Naive B cell (primary cell): ENCODE data around the gene DGKA. TPM values are rescaled to one million over a fixed set of nuclear protein-coding genes. Genes with fewer than 3 reads are reported as not detected.
A peak's percentile ranks its signal among the peaks of the same experiment; 100 is the strongest.
"Not testable (repeated sequence)": the region's sequence is repeated elsewhere in the genome, so short reads cannot be mapped to it uniquely, and the experiment has no call there.

Experiments
- ATAC-seq, 2 donors: fragments of 150-1000 bp; cut with Tn5 transposase; 2 replicates each; pipeline ENCODE4 v1.10.0; 2021; ENCODE audit warnings: low read depth in 2 of 2, mild to moderate bottlenecking in 2 of 2, moderate library complexity in 2 of 2
- DNase-seq: peaks from one replicate; pipeline ENCODE4 v3.0.0; 2022
- H3K27ac Mint-ChIP-seq, 6 donors: one replicate each; pipeline ENCODE4 v1.8.0; 2020 to 2022; ENCODE audit warnings: mild to moderate bottlenecking in 6 of 6, mixed read lengths in 6 of 6, moderate library complexity in 5 of 6, inconsistent platforms in 2 of 6
- H3K27me3 Mint-ChIP-seq, 3 donors: one replicate each; pipeline ENCODE4 v1.8.0; 2021 to 2022; ENCODE audit warnings: mixed read lengths in 3 of 3, mild to moderate bottlenecking in 1 of 3
- H3K36me3 Mint-ChIP-seq, 2 donors: one replicate each; pipeline ENCODE4 v1.8.0; 2020 to 2022; ENCODE audit warnings: mixed read lengths in 2 of 2, inconsistent platforms in 1 of 2, mild to moderate bottlenecking in 1 of 2
- H3K4me1 Mint-ChIP-seq, 3 donors: one replicate each; pipeline ENCODE4 v1.8.0; 2020 to 2022; ENCODE audit warnings: mixed read lengths in 3 of 3, inconsistent platforms in 1 of 3, mild to moderate bottlenecking in 1 of 3, moderate library complexity in 1 of 3
- H3K4me3 Mint-ChIP-seq, 8 donors: one replicate each; pipeline ENCODE4 v1.8.0; 2020 to 2022; ENCODE audit warnings: mild to moderate bottlenecking in 8 of 8, mixed read lengths in 8 of 8, moderate library complexity in 8 of 8, inconsistent platforms in 2 of 8
- H3K9me3 Mint-ChIP-seq, 7 donors: one replicate each; pipeline ENCODE4 v1.8.0; 2020 to 2022; ENCODE audit warnings: mixed read lengths in 7 of 7, mild to moderate bottlenecking in 5 of 7, inconsistent platforms in 2 of 7, moderate library complexity in 1 of 7
- polyA plus RNA-seq, 6 donors: library from polyadenylated mRNA; unstranded; fragments of 300-500 nt; fragmentation: Illumina TruSeq; gene quantifications; one replicate each; pipeline ENCODE4 v1.2.3, GENCODE V29; 2021; ENCODE audit warnings: low read depth in 6 of 6

Gene DGKA
- polyA plus RNA-seq, 6 donors from 2014 or later = 64.0 to 119 (median 65.9) TPM

DNA sequence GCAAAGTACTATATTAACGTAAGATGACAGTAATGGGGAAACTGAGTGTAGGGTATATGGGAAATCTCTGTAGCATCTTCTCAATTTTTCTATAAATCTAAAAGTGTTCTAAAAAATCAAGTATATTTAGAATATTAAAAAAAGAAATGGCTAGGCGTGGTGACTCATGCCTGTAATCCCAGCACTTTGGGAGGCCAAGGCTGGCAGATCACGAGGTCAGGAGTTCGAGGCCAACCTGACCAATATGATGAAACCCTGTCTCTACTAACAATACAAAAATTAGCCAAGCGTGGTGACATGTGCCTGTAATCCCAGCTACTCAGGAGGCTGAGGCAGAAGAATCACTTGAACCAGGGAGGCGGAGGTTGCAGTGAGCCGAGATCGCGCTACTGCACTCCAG is 7.3 kb upstream of the DGKA start:
- Mint-ChIP-seq H3K4me1 (peaks cover 33 to 41% (median 38%) of the 10 kb centered on the region in 3 donors), H3K4me3 (peak overlapping the region in 1 of 8 donors; percentile 79), H3K27ac (peak overlapping the region in 2 of 6 donors; percentile 26 to 33)
- not testable (repeated sequence) for H3K27me3 Mint-ChIP-seq, H3K36me3 Mint-ChIP-seq, DNase-seq, H3K9me3 Mint-ChIP-seq, ATAC-seq

DNA sequence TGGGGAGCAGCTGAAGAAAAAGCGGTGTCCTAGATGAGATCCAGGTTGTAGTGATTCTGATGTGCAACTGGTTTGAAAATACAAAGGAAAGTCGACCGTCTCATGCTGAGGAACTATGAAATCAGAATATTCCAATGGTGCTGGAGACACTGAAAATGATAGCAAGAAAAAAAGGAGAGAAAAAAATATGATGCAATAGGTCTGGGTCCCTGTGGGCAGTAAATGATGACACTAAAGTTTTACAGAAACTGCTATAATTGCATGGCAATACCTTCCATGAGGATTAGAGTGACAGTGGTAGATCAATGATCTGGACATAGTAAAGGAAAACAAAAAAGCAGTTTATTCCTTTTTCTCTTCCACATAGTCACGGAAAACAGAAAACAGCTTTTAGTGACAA is 5.6 kb upstream of the DGKA start:
- no peaks in the 10 kb centered on the region for H3K9me3 Mint-ChIP-seq

DNA sequence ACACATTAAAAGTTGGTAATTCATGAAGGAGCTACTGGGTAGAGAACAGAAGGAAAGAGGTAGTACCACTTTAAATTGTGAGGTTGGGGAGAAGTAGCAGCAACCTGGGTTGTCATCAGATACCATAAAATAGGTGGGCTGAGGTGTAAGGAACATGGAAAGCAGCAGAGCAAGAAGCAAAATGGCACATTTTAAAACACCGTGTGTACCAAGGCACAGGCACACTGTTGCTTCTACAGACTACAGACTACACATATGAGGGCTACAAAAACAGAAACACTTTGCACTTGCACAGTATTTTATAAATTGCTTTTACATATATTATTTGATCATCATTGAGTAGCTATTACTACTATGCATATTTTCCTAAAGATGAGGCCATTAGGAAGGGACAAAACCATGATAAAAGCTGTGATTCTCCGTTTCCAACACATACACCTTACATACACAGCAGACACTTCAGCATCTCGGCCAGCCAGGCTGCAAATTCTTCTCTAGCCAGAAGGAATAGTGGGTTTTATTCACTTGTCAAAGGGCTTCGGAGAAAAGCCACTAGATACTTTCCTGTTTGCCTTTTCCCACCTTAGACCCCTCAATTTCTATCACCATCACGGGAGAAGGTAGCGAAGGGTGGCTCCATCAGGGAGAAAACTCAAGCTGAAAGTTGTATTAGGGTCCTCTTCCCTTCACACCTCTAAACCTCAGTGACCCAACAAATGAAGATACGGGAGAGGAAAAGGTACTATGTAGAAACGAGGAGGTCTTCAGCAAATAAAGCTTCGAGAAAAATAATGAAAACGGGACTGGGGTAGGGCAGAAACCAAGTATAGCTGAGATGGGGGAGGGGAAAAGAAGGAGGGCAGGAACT is 4.9 kb upstream of the DGKA start:
- no peaks in the 10 kb centered on the region for H3K9me3 Mint-ChIP-seq
- H3K27ac Mint-ChIP-seq = peak overlapping the region; percentile 80 to 99 (median 98)
- DNase-seq (peak; percentile 5), ATAC-seq (peak; percentile 1 to 12)
- H3K36me3 Mint-ChIP-seq = peaks cover 0 to 3% of the 10 kb centered on the region in 2 donors
- H3K27me3 Mint-ChIP-seq = no peaks in the 10 kb centered on the region
- H3K4me1 Mint-ChIP-seq = peaks cover 53 to 62% (median 60%) of the 10 kb centered on the region in 3 donors
- H3K4me3 Mint-ChIP-seq = peak overlapping the region; percentile 94 to 100 (median 99)

More for the DNA sequence above, 5.6 kb upstream of the DGKA start:
- peaks cover 46 to 55% (median 53%) of the 10 kb centered on the region in 3 donors for H3K4me1 Mint-ChIP-seq
- DNase-seq (no peak), ATAC-seq (no peak)
- H3K27ac Mint-ChIP-seq = peak overlapping the region in 5 of 6 donors; percentile 71 to 98 (median 87)
- H3K4me3 Mint-ChIP-seq = peak overlapping the region in 7 of 8 donors; percentile 94 to 100 (median 99)
- no peaks in the 10 kb centered on the region for H3K36me3 Mint-ChIP-seq
- H3K27me3 Mint-ChIP-seq = no peaks in the 10 kb centered on the region

DNA sequence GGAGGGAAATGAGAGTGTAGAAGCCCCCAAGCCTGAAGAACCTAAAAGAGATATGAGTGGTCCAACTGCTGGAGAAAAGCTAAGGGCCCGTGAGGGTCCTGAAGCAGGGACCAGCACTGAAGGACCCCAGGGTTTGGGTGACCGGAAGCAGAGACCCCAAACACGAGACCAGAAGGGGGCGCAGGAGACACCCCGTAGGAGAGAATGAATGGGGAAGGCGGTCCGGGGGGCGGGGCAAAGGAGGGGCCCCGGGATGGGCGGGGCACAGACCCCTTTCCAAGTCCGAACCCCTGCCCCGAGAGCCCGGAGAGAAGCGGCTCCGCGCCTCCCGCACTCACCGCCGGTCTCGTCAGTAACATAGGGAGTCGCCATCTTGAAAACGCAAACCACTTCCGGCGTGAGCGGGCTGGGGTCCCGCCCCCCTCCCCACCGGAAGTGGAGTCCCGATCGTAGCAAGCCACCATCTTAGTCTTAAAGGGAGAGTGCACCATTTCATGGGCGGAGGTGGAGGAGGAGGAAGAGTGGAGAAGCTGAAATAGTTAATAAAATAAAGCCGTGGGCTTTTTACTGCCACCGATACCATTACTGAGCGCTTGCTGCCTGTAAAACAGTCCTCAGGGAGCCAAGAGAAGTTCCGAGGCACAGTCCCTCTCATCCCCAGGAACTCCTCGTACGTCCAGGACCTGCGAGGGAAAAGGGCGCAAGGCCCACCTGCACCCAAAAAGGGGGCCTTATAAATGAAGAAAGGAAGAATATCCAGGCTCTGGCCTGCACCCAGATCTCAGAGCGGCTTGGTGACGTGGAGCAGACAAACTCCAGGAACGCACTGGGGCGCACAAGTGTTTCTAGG is 4.0 kb upstream of the DGKA start:
- peaks cover 0 to 10% of the 10 kb centered on the region in 2 donors for H3K36me3 Mint-ChIP-seq
- ATAC-seq (peak; percentile 56 to 62), DNase-seq (peak; percentile 78)
- H3K27ac Mint-ChIP-seq = peak overlapping the region; percentile 97 to 99 (median 98)
- peak overlapping the region; percentile 94 to 100 (median 99) for H3K4me3 Mint-ChIP-seq
- peaks cover 55 to 66% (median 66%) of the 10 kb centered on the region in 3 donors for H3K4me1 Mint-ChIP-seq
- H3K27me3 Mint-ChIP-seq = no peaks in the 10 kb centered on the region
- H3K9me3 Mint-ChIP-seq = no peaks in the 10 kb centered on the region

DNA sequence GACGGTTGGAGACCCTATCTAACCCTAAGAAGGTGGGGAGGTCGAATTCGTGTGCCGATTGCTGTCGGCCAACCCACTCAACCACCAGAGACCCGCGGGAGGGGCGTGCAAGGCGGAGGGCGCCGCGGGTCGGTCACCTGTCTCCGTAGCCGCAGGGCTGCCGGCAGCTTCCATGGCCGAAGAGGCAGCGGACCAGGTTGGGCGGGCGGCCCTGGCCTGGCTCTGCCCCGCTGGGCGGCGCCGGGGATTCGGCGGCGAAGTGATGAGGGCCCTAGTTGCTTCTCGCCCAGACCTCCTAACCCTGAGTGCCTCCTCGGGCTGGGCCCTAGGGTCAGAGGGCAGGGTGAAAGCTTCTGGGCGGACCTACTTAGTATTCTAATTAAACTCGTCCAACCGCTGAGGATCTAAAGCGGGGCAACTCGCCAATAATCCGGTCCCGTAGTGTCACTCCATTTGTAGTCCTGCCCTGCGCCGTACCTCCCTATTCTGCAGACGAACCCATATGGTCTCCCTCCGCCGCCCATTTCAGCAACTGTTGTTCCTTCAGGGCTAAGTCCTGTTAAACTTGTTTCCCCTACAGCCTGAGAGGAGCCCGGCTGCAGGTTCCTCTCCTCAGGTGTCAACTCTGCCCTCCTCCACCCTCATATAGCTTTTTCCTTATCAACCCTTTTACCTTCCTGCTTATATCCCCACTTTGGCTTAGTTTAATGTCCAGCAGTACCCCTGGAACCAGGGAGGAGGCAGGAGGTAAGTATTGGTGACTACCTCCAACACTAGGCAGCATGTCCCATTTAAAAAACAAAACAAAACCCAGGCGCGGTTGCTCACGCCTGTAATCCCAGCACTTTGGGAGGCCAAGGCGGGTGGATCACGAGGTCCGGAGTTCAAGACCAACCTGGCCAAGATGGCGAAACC is 3.1 kb upstream of the DGKA start, which contains the start of gene PYM1:
TSS of gene PYM1 (minus strand) at position 307 of the 915 bp plus-strand sequence. CDS start at position 174, 133 bp downstream.
- Mint-ChIP-seq H3K9me3 (no peaks in the 10 kb centered on the region), H3K36me3 (peaks cover 0 to 10% of the 10 kb centered on the region in 2 donors), H3K4me1 (peaks cover 57 to 72% (median 69%) of the 10 kb centered on the region in 3 donors), H3K27ac (peak within 1 kb of the TSS; percentile 97 to 99 (median 98)), H3K27me3 (no peaks in the 10 kb centered on the region), H3K4me3 (peak within 1 kb of the TSS; percentile 94 to 100 (median 99))
- DNase-seq (peak; percentile 45), ATAC-seq (peak; percentile 2 to 9)

DNA sequence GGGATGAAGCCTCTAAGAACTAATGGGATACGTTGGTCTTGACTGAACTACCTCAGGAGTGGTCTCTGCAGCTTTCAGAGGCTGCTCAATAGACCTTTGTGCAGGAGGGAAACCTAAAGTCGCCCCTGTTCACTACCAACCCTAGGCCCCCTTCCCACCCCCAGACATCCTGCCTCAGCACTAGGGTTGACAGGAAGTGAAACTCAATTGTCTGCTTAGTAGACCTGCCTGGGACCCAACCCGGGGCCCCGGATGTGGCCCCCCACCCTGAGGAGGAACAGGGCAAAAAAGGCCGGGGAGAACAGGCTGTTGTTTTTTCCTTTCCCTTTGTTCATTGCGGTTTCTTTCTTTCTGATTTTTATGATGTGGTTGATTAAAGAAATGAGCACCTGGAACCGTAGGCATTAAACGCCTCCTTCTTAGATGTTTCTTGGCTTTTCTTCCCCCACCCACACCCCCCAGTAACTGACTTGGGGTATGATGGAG is 1.6 kb upstream of the DGKA start:
- no peaks in the 10 kb centered on the region for H3K9me3 Mint-ChIP-seq
- ATAC-seq = peak; percentile 70 to 72
- H3K4me3 Mint-ChIP-seq = peak overlapping the region; percentile 93 to 100 (median 98)
- peak overlapping the region; percentile 95 to 98 (median 97) for H3K27ac Mint-ChIP-seq
- DNase-seq = peak; percentile 89
- peaks cover 62 to 76% (median 73%) of the 10 kb centered on the region in 3 donors for H3K4me1 Mint-ChIP-seq
- no peaks in the 10 kb centered on the region for H3K27me3 Mint-ChIP-seq
- H3K36me3 Mint-ChIP-seq = peaks cover 0 to 10% of the 10 kb centered on the region in 2 donors

DNA sequence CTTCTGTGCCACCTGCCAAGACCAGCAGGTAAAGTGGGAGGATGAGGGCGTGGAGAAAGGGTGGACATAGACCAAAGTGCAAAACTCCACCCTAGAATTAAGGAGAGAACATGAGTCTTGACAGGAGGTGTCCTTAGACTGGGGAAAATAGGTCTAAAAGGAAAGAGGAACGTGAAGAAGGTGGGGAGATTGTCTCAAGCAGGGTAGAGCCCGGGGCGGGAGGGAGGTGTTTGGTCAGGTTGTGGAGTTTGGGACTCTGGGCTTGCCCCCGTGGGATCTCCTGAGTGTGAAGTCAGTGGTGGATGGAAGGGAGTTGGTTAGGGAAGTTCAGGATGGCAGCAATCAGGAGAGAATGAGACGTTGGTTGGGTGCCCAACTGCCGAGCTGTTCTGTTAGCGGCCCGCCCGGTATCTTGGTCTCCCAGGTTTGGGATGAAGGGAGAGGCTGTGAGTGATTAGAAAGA is 386 bp downstream of the DGKA start:
- ATAC-seq = no peak

DNA sequence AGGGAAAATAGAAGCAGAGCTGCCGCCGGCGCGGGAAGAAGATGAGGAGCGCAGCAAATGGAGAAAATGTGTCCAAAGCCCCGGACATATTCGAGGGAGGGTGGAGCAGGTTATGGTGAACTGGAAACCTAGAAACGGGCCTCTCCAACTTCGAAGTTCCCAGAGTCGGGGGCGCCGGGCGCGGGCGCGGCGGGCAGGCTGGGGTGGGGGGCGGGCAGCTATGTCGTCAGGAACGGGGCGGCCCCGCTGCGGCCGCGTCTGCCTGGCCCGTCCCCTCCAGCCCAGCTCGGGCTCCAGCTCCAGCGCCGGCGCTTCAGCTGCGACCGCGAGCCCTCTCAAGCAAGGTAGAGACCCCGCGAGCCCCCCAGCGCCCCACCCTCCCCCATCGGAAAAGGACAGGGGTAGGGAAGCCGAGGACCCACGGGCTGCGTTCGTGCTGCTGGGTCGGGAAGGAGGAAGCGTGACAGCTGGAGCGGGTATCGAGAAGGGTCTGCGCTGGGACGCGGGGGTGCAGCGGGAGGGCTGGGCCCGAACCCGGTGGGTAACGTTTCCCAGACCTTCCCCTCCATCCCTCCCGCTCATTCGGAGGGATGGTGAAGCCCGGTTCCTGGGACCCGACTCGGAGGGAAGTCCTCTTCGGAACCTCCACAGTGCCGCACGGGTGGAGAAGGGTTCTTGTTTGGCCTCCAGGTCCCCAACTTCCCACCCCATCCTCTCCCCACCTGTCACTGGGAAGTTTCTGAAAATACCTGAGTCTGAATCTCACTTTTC is 1.0 kb downstream of the DGKA start:
- H3K36me3 Mint-ChIP-seq = peaks cover 2 to 11% of the 10 kb centered on the region in 2 donors
- no peaks in the 10 kb centered on the region for H3K9me3 Mint-ChIP-seq
- H3K4me3 Mint-ChIP-seq = peak overlapping the region; percentile 93 to 100 (median 98)
- H3K4me1 Mint-ChIP-seq = peaks cover 61 to 79% (median 69%) of the 10 kb centered on the region in 3 donors
- no peaks in the 10 kb centered on the region for H3K27me3 Mint-ChIP-seq
- peak overlapping the region; percentile 96 to 98 (median 98) for H3K27ac Mint-ChIP-seq
- DNase-seq (peak; percentile 25), ATAC-seq (no peak)

More for the DNA sequence above, 386 bp downstream of the DGKA start:
- no peaks in the 10 kb centered on the region for H3K9me3 Mint-ChIP-seq
- DNase-seq = no peak
- H3K36me3 Mint-ChIP-seq = peaks cover 0 to 10% of the 10 kb centered on the region in 2 donors
- H3K27ac Mint-ChIP-seq = peak overlapping the region; percentile 96 to 98 (median 97)
- H3K4me1 Mint-ChIP-seq = peaks cover 65 to 80% (median 68%) of the 10 kb centered on the region in 3 donors
- H3K27me3 Mint-ChIP-seq = no peaks in the 10 kb centered on the region
- peak overlapping the region; percentile 93 to 100 (median 98) for H3K4me3 Mint-ChIP-seq

DNA sequence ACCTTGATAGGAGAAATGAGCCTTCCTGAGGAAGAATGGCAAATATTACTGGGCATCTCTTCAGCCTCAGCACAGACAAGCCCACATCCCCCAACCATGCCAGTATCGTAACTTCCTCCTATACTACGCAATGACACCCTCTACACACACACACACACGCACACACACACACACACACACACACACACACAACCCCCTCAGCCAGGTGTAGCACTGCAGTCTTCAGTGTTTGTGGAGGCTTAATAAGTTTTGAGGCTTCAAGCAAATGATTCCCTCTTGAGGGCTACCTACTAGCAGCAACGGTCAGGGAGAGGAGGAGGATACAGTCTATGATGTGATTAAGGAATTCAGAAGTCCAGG is 1.6 kb downstream of the DGKA start:
- DNase-seq (peak; percentile 65), ATAC-seq (peak; percentile 57)
- Mint-ChIP-seq H3K4me1 (peaks cover 61 to 81% (median 74%) of the 10 kb centered on the region in 3 donors), H3K9me3 (no peaks in the 10 kb centered on the region), H3K4me3 (peak overlapping the region; percentile 93 to 100 (median 98)), H3K27me3 (no peaks in the 10 kb centered on the region), H3K27ac (peak overlapping the region; percentile 94 to 98 (median 98)), H3K36me3 (peaks cover 8 to 17% of the 10 kb centered on the region in 2 donors)

DNA sequence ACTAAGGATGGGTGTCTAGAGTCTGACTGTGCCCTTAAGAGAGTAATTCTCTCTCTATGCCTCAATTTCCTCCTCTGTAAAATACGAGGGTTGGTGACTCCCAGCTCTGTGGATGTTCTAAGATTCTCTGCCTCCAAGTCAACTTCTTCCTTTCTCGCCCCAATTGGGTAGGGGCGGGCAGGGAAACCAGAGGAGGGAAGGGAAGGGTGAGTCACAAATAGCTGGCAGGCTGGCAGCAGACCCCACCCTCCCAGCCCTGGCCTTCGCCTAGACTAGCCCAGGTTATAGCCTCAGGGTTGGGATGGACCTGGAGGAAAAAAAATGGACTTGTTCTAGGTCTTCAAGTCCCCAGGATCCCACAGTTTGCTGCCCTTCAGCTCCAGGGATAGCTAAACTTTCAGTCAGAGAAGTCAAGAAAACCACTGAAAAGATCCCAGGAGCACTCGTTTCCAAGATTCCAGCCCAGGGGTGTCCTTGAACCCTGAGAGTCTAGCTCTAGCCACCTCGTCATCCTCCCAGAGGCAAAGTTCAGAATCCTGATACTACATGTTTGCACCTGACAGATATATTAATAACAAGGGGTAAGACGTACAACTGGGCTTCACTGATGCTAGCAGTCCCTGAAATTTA is 2.3 kb downstream of the DGKA start:
- DNase-seq = no peak

More for the DNA sequence above, 2.3 kb downstream of the DGKA start:
- Mint-ChIP-seq H3K4me1 (peaks cover 56 to 77% (median 71%) of the 10 kb centered on the region in 3 donors), H3K9me3 (no peaks in the 10 kb centered on the region), H3K36me3 (peaks cover 8 to 21% of the 10 kb centered on the region in 2 donors), H3K27ac (peak overlapping the region in 5 of 6 donors; percentile 49 to 98 (median 96)), H3K27me3 (no peaks in the 10 kb centered on the region), H3K4me3 (peak overlapping the region; percentile 93 to 100 (median 98))
- no peak for ATAC-seq
